ENCODE data around the gene HECA. TPM values are rescaled to one million over a fixed set of nuclear protein-coding genes. Genes with fewer than 3 reads are reported as not detected.
"Not testable (repeated sequence)": the region's sequence is repeated elsewhere in the genome, so short reads cannot be mapped to it uniquely, and the experiment has no call there.

HECA gene
- total RNA-seq, 1 donor = 53.9 TPM

DNA sequence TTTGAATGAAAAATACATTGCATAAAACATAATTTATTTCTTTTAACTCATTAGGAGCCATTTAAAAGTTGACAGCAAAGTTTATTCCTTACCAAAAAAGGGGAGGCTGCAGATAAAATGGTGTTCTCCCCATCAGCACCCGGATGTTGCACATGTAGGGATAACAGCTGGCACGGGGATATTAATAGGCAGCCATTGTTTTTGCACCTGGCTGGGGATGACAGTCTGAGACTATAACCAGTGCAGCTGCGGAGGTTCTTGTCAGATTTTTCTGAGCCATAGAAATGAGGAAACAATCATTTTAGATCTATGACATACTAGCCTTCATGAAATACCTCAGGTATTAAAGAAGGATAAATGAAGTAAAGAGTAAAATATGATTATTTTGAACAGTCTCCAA, 20.1 kb upstream of the HECA start:
- Histone ChIP-seq H2AFZ (ENCODE audit: low read length) (no peak overlapping the region), H3K4me1 (ENCODE audit: insufficient read depth, low read length) (no peaks in the 10 kb centered on the region), H3K36me3 (ENCODE audit: insufficient read depth, low read length) (no peaks in the 10 kb centered on the region), H3K4me2 (ENCODE audit: insufficient read depth, low read length) (no peak overlapping the region), H3K4me3 (ENCODE audit: insufficient read depth, low read length) (no peak overlapping the region), H4K20me1 (ENCODE audit: insufficient read depth, low read length) (no peaks in the 10 kb centered on the region), H3K27ac (ENCODE audit: low read depth, low read length) (no peak overlapping the region), H3K9me3 (ENCODE audit: low read depth, low read length) (peaks cover 2% of the 10 kb centered on the region), H3K79me2 (ENCODE audit: insufficient read depth, low read length) (no peaks in the 10 kb centered on the region), H3K27me3 (ENCODE audit: insufficient read depth, low read length) (no peaks in the 10 kb centered on the region)
- TF ChIP-seq, protein P1, sequence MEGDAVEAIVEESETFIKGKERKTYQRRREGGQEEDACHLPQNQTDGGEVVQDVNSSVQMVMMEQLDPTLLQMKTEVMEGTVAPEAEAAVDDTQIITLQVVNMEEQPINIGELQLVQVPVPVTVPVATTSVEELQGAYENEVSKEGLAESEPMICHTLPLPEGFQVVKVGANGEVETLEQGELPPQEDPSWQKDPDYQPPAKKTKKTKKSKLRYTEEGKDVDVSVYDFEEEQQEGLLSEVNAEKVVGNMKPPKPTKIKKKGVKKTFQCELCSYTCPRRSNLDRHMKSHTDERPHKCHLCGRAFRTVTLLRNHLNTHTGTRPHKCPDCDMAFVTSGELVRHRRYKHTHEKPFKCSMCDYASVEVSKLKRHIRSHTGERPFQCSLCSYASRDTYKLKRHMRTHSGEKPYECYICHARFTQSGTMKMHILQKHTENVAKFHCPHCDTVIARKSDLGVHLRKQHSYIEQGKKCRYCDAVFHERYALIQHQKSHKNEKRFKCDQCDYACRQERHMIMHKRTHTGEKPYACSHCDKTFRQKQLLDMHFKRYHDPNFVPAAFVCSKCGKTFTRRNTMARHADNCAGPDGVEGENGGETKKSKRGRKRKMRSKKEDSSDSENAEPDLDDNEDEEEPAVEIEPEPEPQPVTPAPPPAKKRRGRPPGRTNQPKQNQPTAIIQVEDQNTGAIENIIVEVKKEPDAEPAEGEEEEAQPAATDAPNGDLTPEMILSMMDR (IDR thresholded peaks at IDR 0.05; ENCODE audit: extremely low read depth, low read depth, low read length) = no peak
- DNase-seq (ENCODE audit: insufficient read length, low spot score, missing footprints) = no peak

DNA sequence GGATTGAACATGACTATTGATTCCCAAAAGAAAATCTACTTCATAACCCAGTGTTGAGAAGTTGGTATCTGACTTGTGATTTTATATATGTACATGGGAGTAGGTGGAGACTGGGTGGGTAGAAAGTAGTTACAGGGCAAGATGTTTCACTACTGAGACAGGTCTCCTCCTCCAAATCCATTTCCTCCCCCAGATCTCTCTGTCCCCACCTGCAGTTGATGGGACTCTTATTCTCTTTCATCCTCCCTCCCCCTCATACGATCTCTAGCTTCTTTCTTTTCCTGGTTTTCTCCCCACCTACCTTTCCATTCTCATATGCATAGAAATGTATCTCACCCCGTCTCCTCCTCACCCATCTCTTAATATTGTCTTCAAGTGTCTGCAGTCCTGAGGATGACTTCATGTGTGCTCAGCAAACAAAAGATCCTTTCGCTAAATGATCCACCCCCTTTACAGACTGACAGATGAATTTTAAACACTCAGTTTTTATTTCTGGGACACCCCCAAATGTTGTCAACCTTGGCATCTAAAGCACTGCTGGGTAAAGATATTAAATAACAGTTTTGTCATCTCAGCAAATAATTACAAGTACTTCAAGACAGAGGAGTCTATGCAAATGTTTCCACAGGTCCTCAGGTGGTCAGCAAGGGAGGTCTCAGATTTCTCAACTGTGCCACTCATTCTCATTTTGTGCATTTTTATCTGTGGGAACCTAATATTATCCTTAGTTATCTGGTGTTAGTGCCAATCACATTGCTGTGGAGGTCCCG, 18.7 kb upstream of the HECA start:
- Histone ChIP-seq H3K9me3 (ENCODE audit: low read depth, low read length) (peaks cover 2% of the 10 kb centered on the region), H3K27me3 (ENCODE audit: insufficient read depth, low read length) (no peaks in the 10 kb centered on the region), H3K27ac (ENCODE audit: low read depth, low read length) (no peak overlapping the region), H3K4me2 (ENCODE audit: insufficient read depth, low read length) (no peak overlapping the region), H4K20me1 (ENCODE audit: insufficient read depth, low read length) (no peaks in the 10 kb centered on the region), H2AFZ (ENCODE audit: low read length) (no peak overlapping the region), H3K4me1 (ENCODE audit: insufficient read depth, low read length) (no peaks in the 10 kb centered on the region), H3K79me2 (ENCODE audit: insufficient read depth, low read length) (no peaks in the 10 kb centered on the region), H3K4me3 (ENCODE audit: insufficient read depth, low read length) (no peak overlapping the region), H3K36me3 (ENCODE audit: insufficient read depth, low read length) (no peaks in the 10 kb centered on the region)
- no peak for DNase-seq (ENCODE audit: insufficient read length, low spot score, missing footprints)
- TF ChIP-seq, protein P1 (IDR thresholded peaks at IDR 0.05; ENCODE audit: extremely low read depth, low read depth, low read length) = no peak

DNA sequence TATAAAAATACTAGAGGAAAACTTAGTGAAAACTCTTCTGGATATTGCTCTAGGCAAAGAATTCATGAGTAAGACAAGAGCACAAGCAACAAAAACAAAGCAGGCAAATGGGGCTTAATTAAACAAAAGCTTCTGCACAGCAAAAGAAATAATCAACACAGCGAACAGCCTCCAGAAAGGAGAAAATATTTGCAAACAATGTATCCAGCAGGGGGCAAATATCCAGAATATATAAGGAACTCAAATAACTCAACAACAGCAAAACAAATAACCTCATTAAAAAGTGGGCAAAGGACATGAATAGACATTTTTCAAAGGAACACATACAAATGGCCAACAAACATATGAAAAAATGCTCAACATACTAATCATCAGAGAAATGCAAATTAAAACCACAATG, 17.1 kb upstream of the HECA start:
- Histone ChIP-seq H4K20me1 (ENCODE audit: insufficient read depth, low read length) (no peaks in the 10 kb centered on the region), H3K4me1 (ENCODE audit: insufficient read depth, low read length) (no peaks in the 10 kb centered on the region), H2AFZ (ENCODE audit: low read length) (no peak overlapping the region), H3K27me3 (ENCODE audit: insufficient read depth, low read length) (no peaks in the 10 kb centered on the region), H3K4me2 (ENCODE audit: insufficient read depth, low read length) (no peak overlapping the region), H3K79me2 (ENCODE audit: insufficient read depth, low read length) (no peaks in the 10 kb centered on the region), H3K36me3 (ENCODE audit: insufficient read depth, low read length) (no peaks in the 10 kb centered on the region), H3K9me3 (ENCODE audit: low read depth, low read length) (peaks cover 2% of the 10 kb centered on the region), H3K4me3 (ENCODE audit: insufficient read depth, low read length) (no peak overlapping the region), H3K27ac (ENCODE audit: low read depth, low read length) (no peak overlapping the region)
- TF ChIP-seq, protein P1 (IDR thresholded peaks at IDR 0.05; ENCODE audit: extremely low read depth, low read depth, low read length) = peak; percentile 26
- DNase-seq (ENCODE audit: insufficient read length, low spot score, missing footprints) = no peak

DNA sequence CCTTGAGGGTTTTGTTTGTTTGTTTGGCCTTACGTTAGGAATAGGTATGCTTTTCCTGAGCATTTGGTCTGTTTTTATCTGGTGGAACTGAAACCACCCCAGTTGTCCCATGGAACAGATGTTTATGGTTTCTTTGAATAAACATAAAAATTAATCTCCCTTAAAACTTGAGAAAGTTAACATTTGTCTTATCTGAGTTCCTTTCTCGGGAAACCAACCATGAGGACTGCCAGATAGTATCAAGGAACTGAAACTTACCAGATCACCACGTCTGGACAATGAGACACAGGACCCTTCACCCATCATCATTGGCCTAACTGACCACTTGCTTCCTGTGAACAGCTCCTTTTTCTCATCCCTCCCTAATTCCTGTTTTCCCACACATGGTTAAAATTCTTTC, 15.3 kb upstream of the HECA start:
- H3K27me3 ChIP-seq (ENCODE audit: insufficient read depth, low read length) = no peaks in the 10 kb centered on the region
- no peaks in the 10 kb centered on the region for H3K4me1 ChIP-seq (ENCODE audit: insufficient read depth, low read length)
- H3K79me2 ChIP-seq (ENCODE audit: insufficient read depth, low read length) = no peaks in the 10 kb centered on the region
- DNase-seq (ENCODE audit: insufficient read length, low spot score, missing footprints) = no peak
- no peak overlapping the region for H3K4me2 ChIP-seq (ENCODE audit: insufficient read depth, low read length)
- no peak overlapping the region for H2AFZ ChIP-seq (ENCODE audit: low read length)
- TF ChIP-seq, protein P1 (IDR thresholded peaks at IDR 0.05; ENCODE audit: extremely low read depth, low read depth, low read length) = no peak
- H3K9me3 ChIP-seq (ENCODE audit: low read depth, low read length) = peaks cover 2% of the 10 kb centered on the region
- no peaks in the 10 kb centered on the region for H4K20me1 ChIP-seq (ENCODE audit: insufficient read depth, low read length)
- no peak overlapping the region for H3K4me3 ChIP-seq (ENCODE audit: insufficient read depth, low read length)
- no peak overlapping the region for H3K27ac ChIP-seq (ENCODE audit: low read depth, low read length)
- H3K36me3 ChIP-seq (ENCODE audit: insufficient read depth, low read length) = no peaks in the 10 kb centered on the region

DNA sequence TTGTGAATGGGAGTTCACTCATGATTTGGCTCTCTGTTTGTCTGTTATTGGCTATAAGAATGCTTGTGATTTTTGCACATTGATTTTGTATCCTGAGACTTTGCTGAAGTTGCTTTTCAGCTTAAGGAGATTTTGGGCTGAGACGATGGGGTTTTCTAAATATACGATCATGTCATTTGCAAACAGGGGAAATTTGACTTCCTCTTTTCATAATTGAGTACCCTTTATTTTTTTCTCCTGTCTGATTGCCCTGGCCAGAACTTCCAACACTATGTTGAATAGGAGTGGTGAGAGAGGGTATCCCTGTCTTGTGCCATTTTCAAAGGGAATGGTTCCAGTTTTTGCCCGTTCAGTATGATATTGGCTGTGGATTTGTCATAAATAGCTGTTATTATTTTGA, 12.1 kb upstream of the HECA start:
- H2AFZ ChIP-seq (ENCODE audit: low read length); H4K20me1 ChIP-seq (ENCODE audit: insufficient read depth, low read length); H3K4me2 ChIP-seq (ENCODE audit: insufficient read depth, low read length); H3K4me3 ChIP-seq (ENCODE audit: insufficient read depth, low read length); DNase-seq (ENCODE audit: insufficient read length, low spot score, missing footprints); H3K36me3 ChIP-seq (ENCODE audit: insufficient read depth, low read length); H3K79me2 ChIP-seq (ENCODE audit: insufficient read depth, low read length); H3K9me3 ChIP-seq (ENCODE audit: low read depth, low read length); H3K27me3 ChIP-seq (ENCODE audit: insufficient read depth, low read length); H3K27ac ChIP-seq (ENCODE audit: low read depth, low read length): not testable (repeated sequence)
- H3K4me1 ChIP-seq (ENCODE audit: insufficient read depth, low read length) = peaks cover 17% of the 10 kb centered on the region

All from osteoblast (primary cell).